Measurements from ENCODE around the gene LAMB4. TPM values are rescaled to one million over a fixed set of nuclear protein-coding genes. Genes with fewer than 3 reads are reported as not detected.

The LAMB4 gene
- total RNA-seq, 4 donors from 2014 or later, result 0.04 to 0.33 TPM; not detected in 2

DNA sequence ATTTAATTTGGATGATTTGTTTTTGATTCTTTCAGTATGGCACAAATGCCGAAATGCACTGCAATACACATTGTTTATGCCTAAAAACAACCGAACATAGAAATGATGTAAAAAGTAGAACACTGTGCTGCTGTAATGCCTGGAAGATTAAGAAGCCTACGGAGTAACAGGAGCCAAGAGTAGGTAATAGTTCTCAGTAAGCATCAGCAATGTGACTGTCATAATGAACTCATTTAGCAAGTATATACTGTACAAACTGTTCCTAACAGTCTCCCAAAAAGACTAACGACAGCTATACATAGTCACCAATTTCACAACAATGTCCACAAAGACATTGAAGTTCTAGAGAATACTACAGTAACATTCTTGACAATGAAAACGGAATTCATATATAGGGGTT lies 19.0 kb upstream of the LAMB4 start:
- in situ Hi-C loops (cut with MboI; ENCODE audit: low sequenced_read_pairs in 4 of 4) (loop anchor here in 2 of 4 donors (25.0 kb wide), 1 partner anchor 287 kb away; no protein-coding TSS in a partner anchor), intact Hi-C loops (cut with DNase I; ENCODE audit: low total_unique reads) (loop anchor here (5.0 to 10.0 kb wide), 2 partner anchors 134 to 272 kb away; no protein-coding TSS in a partner anchor)
- ATAC-seq, result no peak
- Histone ChIP-seq H3K27ac (no peak overlapping the region), H3K27me3 (no peaks in the 10 kb centered on the region), H3K4me1 (no peaks in the 10 kb centered on the region), H3K4me3 (no peak overlapping the region), H3K36me3 (no peaks in the 10 kb centered on the region), H3K9me3 (no peaks in the 10 kb centered on the region)
- TF ChIP-seq, protein P1, sequence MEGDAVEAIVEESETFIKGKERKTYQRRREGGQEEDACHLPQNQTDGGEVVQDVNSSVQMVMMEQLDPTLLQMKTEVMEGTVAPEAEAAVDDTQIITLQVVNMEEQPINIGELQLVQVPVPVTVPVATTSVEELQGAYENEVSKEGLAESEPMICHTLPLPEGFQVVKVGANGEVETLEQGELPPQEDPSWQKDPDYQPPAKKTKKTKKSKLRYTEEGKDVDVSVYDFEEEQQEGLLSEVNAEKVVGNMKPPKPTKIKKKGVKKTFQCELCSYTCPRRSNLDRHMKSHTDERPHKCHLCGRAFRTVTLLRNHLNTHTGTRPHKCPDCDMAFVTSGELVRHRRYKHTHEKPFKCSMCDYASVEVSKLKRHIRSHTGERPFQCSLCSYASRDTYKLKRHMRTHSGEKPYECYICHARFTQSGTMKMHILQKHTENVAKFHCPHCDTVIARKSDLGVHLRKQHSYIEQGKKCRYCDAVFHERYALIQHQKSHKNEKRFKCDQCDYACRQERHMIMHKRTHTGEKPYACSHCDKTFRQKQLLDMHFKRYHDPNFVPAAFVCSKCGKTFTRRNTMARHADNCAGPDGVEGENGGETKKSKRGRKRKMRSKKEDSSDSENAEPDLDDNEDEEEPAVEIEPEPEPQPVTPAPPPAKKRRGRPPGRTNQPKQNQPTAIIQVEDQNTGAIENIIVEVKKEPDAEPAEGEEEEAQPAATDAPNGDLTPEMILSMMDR (IDR thresholded peaks at IDR 0.05 in 4 of 5, conservative IDR thresholded peaks at IDR 0.05 in 1 of 5), result no peak
- TF ChIP-seq POLR2A (IDR thresholded peaks at IDR 0.05), result no peak
- no peak for DNase-seq

DNA sequence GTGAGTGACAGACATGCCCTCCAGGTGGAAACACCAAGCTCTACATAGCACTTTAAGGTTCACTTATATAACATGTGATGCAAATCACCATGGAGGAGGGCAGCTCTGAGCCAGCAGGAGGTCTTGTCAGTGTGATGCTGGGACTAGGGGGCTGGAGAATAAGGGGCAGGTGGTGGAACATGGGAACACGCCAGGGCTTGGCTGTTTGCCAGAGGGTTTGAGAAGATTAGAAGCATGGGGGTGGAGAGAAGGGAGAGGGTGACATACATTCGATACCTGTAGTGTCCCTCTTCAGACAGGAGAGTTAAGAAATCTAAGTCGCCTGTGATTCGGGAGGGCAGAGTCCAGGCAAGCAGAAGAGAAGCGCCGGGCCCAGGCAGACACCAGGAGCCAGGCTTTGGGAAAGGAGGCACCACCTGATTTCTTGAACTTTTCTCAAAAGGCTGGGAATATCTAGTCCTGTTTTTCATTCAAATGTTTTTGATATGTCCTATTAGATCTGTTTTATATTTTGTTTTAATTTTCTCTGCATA lies 16.9 kb upstream of the LAMB4 start:
- Histone ChIP-seq H3K4me3 (no peak overlapping the region), H3K27ac (no peak overlapping the region), H3K36me3 (no peaks in the 10 kb centered on the region), H3K4me1 (no peaks in the 10 kb centered on the region), H3K27me3 (no peaks in the 10 kb centered on the region), H3K9me3 (no peaks in the 10 kb centered on the region)
- intact Hi-C loops (cut with DNase I; ENCODE audit: low total_unique reads), result loop anchor here (5.0 to 10.0 kb wide), 2 partner anchors 132 to 270 kb away; no protein-coding TSS in a partner anchor
- no peak for ATAC-seq
- no peak for DNase-seq
- TF ChIP-seq POLR2A (IDR thresholded peaks at IDR 0.05), result no peak
- TF ChIP-seq, protein P1 (IDR thresholded peaks at IDR 0.05 in 4 of 5, conservative IDR thresholded peaks at IDR 0.05 in 1 of 5), result no peak
- in situ Hi-C loops (cut with MboI; ENCODE audit: low sequenced_read_pairs in 4 of 4), result loop anchor here in 2 of 4 donors (25.0 kb wide), 1 partner anchor 285 kb away; no protein-coding TSS in a partner anchor

DNA sequence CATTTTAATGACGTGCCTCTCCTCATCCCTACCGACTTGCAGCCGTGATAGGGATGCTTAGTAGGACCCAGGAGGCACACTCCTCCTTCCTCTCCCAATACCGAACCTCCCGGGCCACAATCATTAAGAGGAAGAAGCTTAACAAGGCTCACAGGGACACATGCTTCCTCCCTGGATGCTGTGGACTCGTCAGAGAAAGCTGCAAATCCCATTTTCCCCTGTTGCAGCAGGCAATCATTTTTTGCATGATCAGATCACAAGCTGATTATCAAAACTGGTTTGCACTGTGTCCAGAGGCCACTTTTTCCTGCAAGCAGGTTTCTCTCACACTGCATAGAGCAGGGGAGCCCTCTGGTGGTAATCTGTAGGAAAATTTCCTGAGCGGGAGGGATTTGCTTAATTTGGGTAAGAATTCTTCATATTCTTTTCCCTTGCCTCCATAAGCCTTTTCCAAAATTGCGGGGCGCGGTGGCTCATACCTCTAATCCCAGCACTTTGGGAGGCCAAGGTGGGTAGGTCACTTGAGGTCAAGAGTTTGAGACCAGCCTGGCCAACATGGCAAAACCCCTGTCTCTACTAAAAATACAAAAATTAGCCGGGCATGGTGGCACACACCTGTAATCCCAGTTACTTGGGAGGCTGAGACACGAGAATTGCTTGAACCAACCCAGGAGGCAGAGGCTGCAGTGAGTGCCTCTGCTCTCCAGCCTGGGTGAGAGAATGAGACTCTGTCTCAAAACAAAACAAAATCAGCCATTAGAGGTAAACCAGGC lies 16.1 kb upstream of the LAMB4 start:
- no peaks in the 10 kb centered on the region for H3K9me3 ChIP-seq
- in situ Hi-C loops (cut with MboI; ENCODE audit: low sequenced_read_pairs in 4 of 4) (loop anchor here in 2 of 4 donors (25.0 kb wide), 1 partner anchor 284 kb away; no protein-coding TSS in a partner anchor), intact Hi-C loops (cut with DNase I; ENCODE audit: low total_unique reads) (loop anchor here (5.0 to 10.0 kb wide), 2 partner anchors 131 to 269 kb away; no protein-coding TSS in a partner anchor)
- peak; percentile 12 to 13 for DNase-seq
- no peak for TF ChIP-seq POLR2A (IDR thresholded peaks at IDR 0.05)
- TF ChIP-seq, protein P1 (IDR thresholded peaks at IDR 0.05 in 4 of 5, conservative IDR thresholded peaks at IDR 0.05 in 1 of 5), result peak; percentile 46 to 81 (median 63)
- no peaks in the 10 kb centered on the region for H3K4me1 ChIP-seq
- peak in 1 of 2 donors; percentile 47 for ATAC-seq
- no peaks in the 10 kb centered on the region for H3K27me3 ChIP-seq
- no peak overlapping the region for H3K27ac ChIP-seq
- no peaks in the 10 kb centered on the region for H3K36me3 ChIP-seq
- no peak overlapping the region for H3K4me3 ChIP-seq

DNA sequence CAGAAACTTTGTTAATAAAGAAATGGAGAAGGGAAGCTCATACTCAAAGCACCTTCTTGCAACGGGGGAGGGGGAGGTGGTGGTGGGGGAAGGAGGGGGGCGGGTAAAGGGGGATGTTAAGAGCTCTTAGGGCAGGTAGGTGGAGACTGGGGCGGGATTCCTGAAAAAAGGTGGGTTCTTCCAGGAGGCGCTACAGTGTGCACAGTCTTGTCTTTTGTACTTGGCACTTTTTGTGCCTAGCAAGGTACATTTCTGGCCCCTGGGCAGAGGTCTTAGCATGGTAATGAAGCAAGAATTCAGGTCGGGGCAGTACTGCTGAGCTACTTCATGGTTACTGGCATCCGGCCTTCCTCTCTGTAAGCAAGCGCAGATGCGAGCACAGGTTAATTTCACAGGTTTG lies 15.2 kb upstream of the LAMB4 start:
- no peaks in the 10 kb centered on the region for H3K9me3 ChIP-seq
- intact Hi-C loops (cut with DNase I; ENCODE audit: low total_unique reads) (loop anchor here (5.0 to 10.0 kb wide), 2 partner anchors 131 to 268 kb away; no protein-coding TSS in a partner anchor), in situ Hi-C loops (cut with MboI; ENCODE audit: low sequenced_read_pairs in 4 of 4) (loop anchor here in 2 of 4 donors (25.0 kb wide), 1 partner anchor 283 kb away; no protein-coding TSS in a partner anchor)
- ATAC-seq, result no peak
- DNase-seq, result no peak
- no peaks in the 10 kb centered on the region for H3K36me3 ChIP-seq
- no peaks in the 10 kb centered on the region for H3K4me1 ChIP-seq
- no peak overlapping the region for H3K4me3 ChIP-seq
- H3K27ac ChIP-seq, result no peak overlapping the region
- no peaks in the 10 kb centered on the region for H3K27me3 ChIP-seq
- TF ChIP-seq, protein P1 (IDR thresholded peaks at IDR 0.05 in 4 of 5, conservative IDR thresholded peaks at IDR 0.05 in 1 of 5), result no peak
- no peak for TF ChIP-seq POLR2A (IDR thresholded peaks at IDR 0.05)
